ENCODE data around the gene ZNF778. TPM values are rescaled to one million over a fixed set of nuclear protein-coding genes. Genes with fewer than 3 reads are reported as not detected.

The ZNF778 gene
- total RNA-seq, 1 experiment from 2014 or later = 19.5 TPM

DNA sequence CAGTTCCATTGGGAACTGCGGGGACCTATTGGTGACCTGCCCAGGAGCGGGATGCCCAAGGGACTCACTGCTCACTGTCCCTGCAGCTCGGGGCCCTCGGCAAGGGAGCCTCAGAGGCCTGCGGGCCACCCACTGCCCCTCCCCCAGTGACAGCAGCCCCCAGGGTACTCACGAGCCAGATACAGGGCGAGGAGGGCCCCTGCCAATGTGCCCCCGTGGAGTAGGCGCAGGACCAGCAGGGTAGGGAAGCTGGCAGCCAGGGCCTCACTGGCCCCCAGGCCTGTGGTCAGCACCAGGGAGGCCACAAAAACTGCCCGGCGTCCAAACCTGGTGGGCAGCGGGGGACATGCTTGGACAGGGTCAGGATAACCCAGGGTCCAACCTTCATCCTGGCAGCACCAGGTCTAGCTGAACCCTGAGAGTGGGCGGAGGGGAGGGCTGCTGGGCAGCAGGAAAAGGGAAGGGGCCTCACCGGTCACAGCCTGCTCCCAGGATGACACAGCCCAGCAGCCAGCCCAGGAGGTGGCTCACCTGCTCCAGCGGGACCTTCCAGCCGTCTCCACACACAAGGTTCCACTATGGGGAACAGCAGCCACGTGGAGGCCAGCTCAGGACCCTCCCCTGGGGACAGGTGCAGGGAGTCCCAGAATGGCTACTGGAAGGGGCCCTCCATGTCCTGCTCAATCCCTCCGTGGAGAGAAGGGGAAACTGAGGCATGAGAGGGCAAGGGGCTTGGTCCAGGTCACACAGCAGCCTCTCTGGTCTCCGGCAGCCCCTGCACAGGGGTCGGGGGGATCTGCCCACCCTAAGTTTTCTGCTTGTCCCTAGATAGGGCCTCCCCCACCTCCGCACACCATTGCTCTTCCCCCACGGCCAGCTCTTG lies 18.0 kb upstream of the ZNF778 start (continued):
- TF ChIP-seq, protein P1, sequence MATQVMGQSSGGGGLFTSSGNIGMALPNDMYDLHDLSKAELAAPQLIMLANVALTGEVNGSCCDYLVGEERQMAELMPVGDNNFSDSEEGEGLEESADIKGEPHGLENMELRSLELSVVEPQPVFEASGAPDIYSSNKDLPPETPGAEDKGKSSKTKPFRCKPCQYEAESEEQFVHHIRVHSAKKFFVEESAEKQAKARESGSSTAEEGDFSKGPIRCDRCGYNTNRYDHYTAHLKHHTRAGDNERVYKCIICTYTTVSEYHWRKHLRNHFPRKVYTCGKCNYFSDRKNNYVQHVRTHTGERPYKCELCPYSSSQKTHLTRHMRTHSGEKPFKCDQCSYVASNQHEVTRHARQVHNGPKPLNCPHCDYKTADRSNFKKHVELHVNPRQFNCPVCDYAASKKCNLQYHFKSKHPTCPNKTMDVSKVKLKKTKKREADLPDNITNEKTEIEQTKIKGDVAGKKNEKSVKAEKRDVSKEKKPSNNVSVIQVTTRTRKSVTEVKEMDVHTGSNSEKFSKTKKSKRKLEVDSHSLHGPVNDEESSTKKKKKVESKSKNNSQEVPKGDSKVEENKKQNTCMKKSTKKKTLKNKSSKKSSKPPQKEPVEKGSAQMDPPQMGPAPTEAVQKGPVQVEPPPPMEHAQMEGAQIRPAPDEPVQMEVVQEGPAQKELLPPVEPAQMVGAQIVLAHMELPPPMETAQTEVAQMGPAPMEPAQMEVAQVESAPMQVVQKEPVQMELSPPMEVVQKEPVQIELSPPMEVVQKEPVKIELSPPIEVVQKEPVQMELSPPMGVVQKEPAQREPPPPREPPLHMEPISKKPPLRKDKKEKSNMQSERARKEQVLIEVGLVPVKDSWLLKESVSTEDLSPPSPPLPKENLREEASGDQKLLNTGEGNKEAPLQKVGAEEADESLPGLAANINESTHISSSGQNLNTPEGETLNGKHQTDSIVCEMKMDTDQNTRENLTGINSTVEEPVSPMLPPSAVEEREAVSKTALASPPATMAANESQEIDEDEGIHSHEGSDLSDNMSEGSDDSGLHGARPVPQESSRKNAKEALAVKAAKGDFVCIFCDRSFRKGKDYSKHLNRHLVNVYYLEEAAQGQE (IDR thresholded peaks at IDR 0.05; ENCODE audit: low read depth) = no peak
- no peak for TF ChIP-seq CBX3 (IDR thresholded peaks at IDR 0.05; ENCODE audit: low read depth)
- no peak for TF ChIP-seq RAD21 (IDR thresholded peaks at IDR 0.05; ENCODE audit: low read depth)

DNA sequence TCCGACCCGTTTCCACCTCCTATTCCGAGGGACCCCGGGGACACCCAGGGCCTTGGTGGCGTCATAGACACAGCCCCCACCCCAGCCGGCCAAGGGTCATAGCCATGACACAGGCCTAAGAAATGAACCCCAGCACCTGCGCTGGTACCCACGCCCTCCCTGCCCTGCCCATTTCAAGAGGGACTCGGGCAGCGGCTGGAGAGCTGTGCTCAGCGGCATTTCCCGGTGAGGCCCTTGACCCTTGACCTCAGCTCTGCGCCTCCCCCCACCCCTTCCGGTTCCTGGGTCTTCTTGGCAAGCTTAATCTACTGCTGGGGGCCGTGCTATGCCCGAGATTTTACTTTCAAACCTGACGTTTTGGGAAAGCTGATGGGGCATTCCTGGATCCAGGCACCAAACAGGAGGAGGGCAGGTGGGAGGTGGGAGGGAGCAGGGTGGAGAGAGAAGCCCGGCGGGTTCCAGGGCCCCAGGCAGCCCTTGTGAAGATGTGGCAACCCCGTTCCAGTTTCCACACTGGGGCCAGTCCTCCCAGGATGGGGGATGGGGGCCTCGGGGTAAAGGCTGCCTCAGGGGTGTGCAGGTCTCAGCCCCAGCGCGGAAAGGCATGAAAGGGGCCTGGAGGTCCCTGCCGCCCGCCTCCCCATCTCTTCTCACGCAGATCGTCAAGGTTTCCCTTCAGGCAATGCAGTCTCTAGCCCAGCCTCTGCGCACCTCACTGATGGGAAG lies 17.2 kb upstream of the ZNF778 start, which contains the start of gene SLC22A31:
Gene SLC22A31, minus strand, starts transcription at position 414 of the 726 bp plus-strand sequence. Its CDS starts 36 bp downstream, at position 378.
- Histone ChIP-seq H3K27ac (ENCODE audit: low read depth, low read length) (peak within 1 kb of the TSS; percentile 60; the same call in 1 of the 2 replicates), H3K4me1 (ENCODE audit: control insufficient read depth in 1 of 2, insufficient read depth in 2 of 2, low read length in 2 of 2) (peaks cover 5 to 22% of the 10 kb centered on the region in 2 experiments), H3K9ac (ENCODE audit: low read length) (peak within 1 kb of the TSS; percentile 60), H3K4me3 (replicated peaks in 1 of 2; ENCODE audit: low read depth in 1 of 2, low read length in 2 of 2) (peak within 1 kb of the TSS; percentile 53 to 57), H2AFZ (ENCODE audit: low read depth, low read length, poor library complexity, severe bottlenecking) (no peak within 1 kb of the TSS), H3K79me2 (ENCODE audit: insufficient read depth, low read length) (no peaks in the 10 kb centered on the region), H4K20me1 (ENCODE audit: insufficient read depth) (no peaks in the 10 kb centered on the region), H3K9me2 (ENCODE audit: insufficient read depth) (no peaks in the 10 kb centered on the region), H3K36me3 (ENCODE audit: control insufficient read depth in 1 of 2, insufficient read depth in 2 of 2, low read length in 2 of 2) (no peaks in the 10 kb centered on the region), H3K4me2 (ENCODE audit: low read length) (peak within 1 kb of the TSS; percentile 75), H3K27me3 (ENCODE audit: insufficient read depth, low read length) (no peaks in the 10 kb centered on the region), H3K9me3 (ENCODE audit: control insufficient read depth in 1 of 2, insufficient read depth in 1 of 2, low read depth in 1 of 2, low read length in 2 of 2) (no peaks in the 10 kb centered on the region)
- CTCF ChIA-PET = interaction anchor here (1.4 kb wide), 1 partner anchor 29 kb away, joined by 3 read pairs; the partner anchor contains the start of gene CDH15
- intact Hi-C loops (cut with micrococcal nuclease) = loop anchor here (2.0 kb wide), 1 partner anchor 29 kb away; the partner anchor contains the start of gene CDH15
- BruUV-seq (replicated peaks) = TSS peak; percentile 58
- RAD21 ChIA-PET (ENCODE audit: low non-redundant PET in 1 of 2, low total read pairs in 2 of 2, uncharacterized antibody in 2 of 2, unreplicated experiment in 2 of 2) = no interaction called here
- DNase-seq (ENCODE audit: low read depth, low spot score) (no peak), ATAC-seq (no peak; the same call in 1 of the 2 replicates)
- POLR2A ChIA-PET = no interaction called here
- TF ChIP-seq, protein P2, sequence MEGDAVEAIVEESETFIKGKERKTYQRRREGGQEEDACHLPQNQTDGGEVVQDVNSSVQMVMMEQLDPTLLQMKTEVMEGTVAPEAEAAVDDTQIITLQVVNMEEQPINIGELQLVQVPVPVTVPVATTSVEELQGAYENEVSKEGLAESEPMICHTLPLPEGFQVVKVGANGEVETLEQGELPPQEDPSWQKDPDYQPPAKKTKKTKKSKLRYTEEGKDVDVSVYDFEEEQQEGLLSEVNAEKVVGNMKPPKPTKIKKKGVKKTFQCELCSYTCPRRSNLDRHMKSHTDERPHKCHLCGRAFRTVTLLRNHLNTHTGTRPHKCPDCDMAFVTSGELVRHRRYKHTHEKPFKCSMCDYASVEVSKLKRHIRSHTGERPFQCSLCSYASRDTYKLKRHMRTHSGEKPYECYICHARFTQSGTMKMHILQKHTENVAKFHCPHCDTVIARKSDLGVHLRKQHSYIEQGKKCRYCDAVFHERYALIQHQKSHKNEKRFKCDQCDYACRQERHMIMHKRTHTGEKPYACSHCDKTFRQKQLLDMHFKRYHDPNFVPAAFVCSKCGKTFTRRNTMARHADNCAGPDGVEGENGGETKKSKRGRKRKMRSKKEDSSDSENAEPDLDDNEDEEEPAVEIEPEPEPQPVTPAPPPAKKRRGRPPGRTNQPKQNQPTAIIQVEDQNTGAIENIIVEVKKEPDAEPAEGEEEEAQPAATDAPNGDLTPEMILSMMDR (IDR thresholded peaks at IDR 0.05 in 2 of 3, conservative IDR thresholded peaks at IDR 0.05 in 1 of 3; ENCODE audit: borderline replicate concordance in 1 of 3, insufficient read depth in 1 of 3, low read depth in 2 of 3, low read length in 2 of 3) = no peak
- TF ChIP-seq SIN3A (IDR thresholded peaks at IDR 0.05; ENCODE audit: low read depth) (no peak), EZH2 (IDR thresholded peaks at IDR 0.05) (no peak), POLR2A (IDR thresholded peaks at IDR 0.05; ENCODE audit: borderline replicate concordance, extremely low read depth, insufficient read depth, insufficient read length) (no peak), ZNF274 (IDR thresholded peaks at IDR 0.05; ENCODE audit: low read depth, low read length) (no peak), JUND (IDR thresholded peaks at IDR 0.05) (no peak), SP1 (IDR thresholded peaks at IDR 0.05; ENCODE audit: low read depth) (no peak), SRF (IDR thresholded peaks at IDR 0.05; ENCODE audit: low read depth) (no peak), FOSL1 (IDR thresholded peaks at IDR 0.05; ENCODE audit: low read depth) (no peak), EZH2phosphoT487 (IDR thresholded peaks at IDR 0.05; ENCODE audit: borderline replicate concordance) (no peak)
- TF ChIP-seq, protein P3, sequence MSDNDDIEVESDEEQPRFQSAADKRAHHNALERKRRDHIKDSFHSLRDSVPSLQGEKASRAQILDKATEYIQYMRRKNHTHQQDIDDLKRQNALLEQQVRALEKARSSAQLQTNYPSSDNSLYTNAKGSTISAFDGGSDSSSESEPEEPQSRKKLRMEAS (IDR thresholded peaks at IDR 0.05) = no peak
- TF ChIP-seq, protein P4, sequence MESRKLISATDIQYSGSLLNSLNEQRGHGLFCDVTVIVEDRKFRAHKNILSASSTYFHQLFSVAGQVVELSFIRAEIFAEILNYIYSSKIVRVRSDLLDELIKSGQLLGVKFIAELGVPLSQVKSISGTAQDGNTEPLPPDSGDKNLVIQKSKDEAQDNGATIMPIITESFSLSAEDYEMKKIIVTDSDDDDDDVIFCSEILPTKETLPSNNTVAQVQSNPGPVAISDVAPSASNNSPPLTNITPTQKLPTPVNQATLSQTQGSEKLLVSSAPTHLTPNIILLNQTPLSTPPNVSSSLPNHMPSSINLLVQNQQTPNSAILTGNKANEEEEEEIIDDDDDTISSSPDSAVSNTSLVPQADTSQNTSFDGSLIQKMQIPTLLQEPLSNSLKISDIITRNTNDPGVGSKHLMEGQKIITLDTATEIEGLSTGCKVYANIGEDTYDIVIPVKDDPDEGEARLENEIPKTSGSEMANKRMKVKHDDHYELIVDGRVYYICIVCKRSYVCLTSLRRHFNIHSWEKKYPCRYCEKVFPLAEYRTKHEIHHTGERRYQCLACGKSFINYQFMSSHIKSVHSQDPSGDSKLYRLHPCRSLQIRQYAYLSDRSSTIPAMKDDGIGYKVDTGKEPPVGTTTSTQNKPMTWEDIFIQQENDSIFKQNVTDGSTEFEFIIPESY (IDR thresholded peaks at IDR 0.05; ENCODE audit: extremely low read depth, insufficient replicate concordance, low read length) = no peak
